Cardiac muscle cell (in vitro differentiated cells and primary cell): ENCODE measurements around the gene TMOD1. TPM values are rescaled to one million over a fixed set of nuclear protein-coding genes. Genes with fewer than 3 reads are reported as not detected.
A peak's percentile ranks its signal among the peaks of the same experiment; 100 is the strongest.

Experiments used
- DNase-seq, 2 donors: peaks; one replicate each; pipeline versions ENCODE4 v3.0.0 to v3.0.0-alpha.2; 2010 to 2017; ENCODE audit warnings: low read depth in 1 of 2, low spot score in 1 of 2
- H3K27ac ChIP-seq: fragments of 200-600 bp; sonication (generic); 2 replicates; pipeline ENCODE4 v1.5.1; 2016
- H3K27me3 ChIP-seq: fragments of 200-600 bp; sonication (generic); 2 replicates; pipeline ENCODE4 v1.6.0; 2016; ENCODE audit warnings: control low read depth
- H3K36me3 ChIP-seq: fragments of 200-600 bp; sonication (generic); 2 replicates; pipeline ENCODE4 v1.5.1; 2016; ENCODE audit warnings: control low read depth
- H3K4me1 ChIP-seq: fragments of 200-600 bp; sonication (generic); 2 replicates; pipeline ENCODE4 v1.8.1; 2017; ENCODE audit warnings: low read depth, mild to moderate bottlenecking, mixed run types
- H3K4me3 ChIP-seq: fragments of 200-600 bp; sonication (generic); 2 replicates; pipeline ENCODE4 v1.5.1; 2016; ENCODE audit warnings: mild to moderate bottlenecking
- H3K9me3 ChIP-seq: fragments of 200-600 bp; sonication (generic); 2 replicates; pipeline ENCODE4 v1.5.1; 2017; ENCODE audit warnings: low read depth, mild to moderate bottlenecking, control low read depth
- CTCF ChIP-seq: IDR thresholded peaks from 2 replicates; pipeline ENCODE4 v1.5.1; 2012; ENCODE audit warnings: low read depth, mild to moderate bottlenecking, low read length
- polyA plus RNA-seq: library from polyadenylated mRNA; unstranded; fragments of >200 nt; fragmentation: Nextera tagmentation; extraction: Ambion mirVana; gene quantifications from 2 replicates; pipeline ENCODE4 v1.2.1, GENCODE V29; 2016
- total RNA-seq: library from RNA; depleted of rRNA; stranded (reverse); fragments of >200 nt; gene quantifications from 2 replicates; pipeline ENCODE4 v1.2.3, GENCODE V29; 2016

The TMOD1 gene
- total and polyA plus RNA-seq, 2 experiments from 2014 or later: 75.7 to 168 TPM

- Histone ChIP-seq H3K36me3 (no peaks in the 10 kb centered on the region), H3K4me1 (peaks cover 29% of the 10 kb centered on the region), H3K27ac (no peak overlapping the region), H3K27me3 (no peaks in the 10 kb centered on the region), H3K4me3 (no peak overlapping the region), H3K9me3 (no peaks in the 10 kb centered on the region)
- DNase-seq: no peak
- TF ChIP-seq CTCF: no peak
Observed at GRCh38 chr9:97514531-97514930, 13.1 kb downstream of the TMOD1 start.

- Histone ChIP-seq H3K9me3 (no peaks in the 10 kb centered on the region), H3K36me3 (no peaks in the 10 kb centered on the region), H3K27me3 (no peaks in the 10 kb centered on the region), H3K4me3 (no peak overlapping the region), H3K27ac (peak overlapping the region; percentile 2), H3K4me1 (peaks cover 38% of the 10 kb centered on the region)
- no peak for DNase-seq
- TF ChIP-seq CTCF: no peak
Observed at GRCh38 chr9:97515662-97516061, 14.2 kb downstream of the TMOD1 start.

GRCh38 chr9:97516111-97516510 is 14.6 kb downstream of the TMOD1 start:
- Histone ChIP-seq H3K27me3 (no peaks in the 10 kb centered on the region), H3K4me1 (peaks cover 43% of the 10 kb centered on the region), H3K4me3 (no peak overlapping the region), H3K36me3 (no peaks in the 10 kb centered on the region), H3K9me3 (no peaks in the 10 kb centered on the region), H3K27ac (peak overlapping the region; percentile 2)
- no peak for DNase-seq
- no peak for TF ChIP-seq CTCF

GRCh38 chr9:97517331-97518089 is 16.0 kb downstream of the TMOD1 start:
- Histone ChIP-seq H3K27me3 (no peaks in the 10 kb centered on the region), H3K4me1 (peaks cover 56% of the 10 kb centered on the region), H3K9me3 (no peaks in the 10 kb centered on the region), H3K36me3 (no peaks in the 10 kb centered on the region), H3K27ac (peak overlapping the region; percentile 64), H3K4me3 (no peak overlapping the region)
- no peak for TF ChIP-seq CTCF
- DNase-seq: no peak

GRCh38 chr9:97518166-97518908 is 16.9 kb downstream of the TMOD1 start:
- no peaks in the 10 kb centered on the region for H3K27me3 ChIP-seq
- no peaks in the 10 kb centered on the region for H3K9me3 ChIP-seq
- peak overlapping the region; percentile 64 for H3K27ac ChIP-seq
- no peak for DNase-seq
- H3K4me1 ChIP-seq: peaks cover 56% of the 10 kb centered on the region
- no peak overlapping the region for H3K4me3 ChIP-seq
- no peak for TF ChIP-seq CTCF
- H3K36me3 ChIP-seq: no peaks in the 10 kb centered on the region
